ENCODE measurements around the gene SUDS3.

The SUDS3 gene

DNA sequence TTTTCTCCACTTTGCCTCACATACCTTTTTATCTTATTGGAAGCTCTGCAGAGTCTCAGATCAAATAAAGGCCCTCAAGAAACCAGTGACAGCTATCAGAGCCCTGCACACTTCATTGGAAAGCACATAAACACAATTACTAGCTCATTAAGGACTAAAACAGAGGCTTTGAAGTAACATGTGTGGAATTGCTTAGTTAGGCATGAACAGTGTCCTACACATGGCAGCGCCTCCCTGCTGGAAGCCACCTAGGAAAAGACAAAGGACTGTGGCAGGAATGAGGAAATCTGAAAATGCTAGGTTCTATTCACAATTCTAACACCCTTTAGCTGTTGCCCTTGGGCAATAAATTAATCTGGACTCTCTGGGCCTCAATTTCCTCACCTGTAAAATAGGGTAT is 89.4 kb downstream of the SUDS3 start:
- H3K27me3 ChIP-seq (ENCODE audit: insufficient read depth, poor library complexity, severe bottlenecking) = no peaks in the 10 kb centered on the region
- H3K27ac ChIP-seq (replicated peaks) = no peak overlapping the region
- H3K4me3 ChIP-seq (replicated peaks; ENCODE audit: insufficient read depth, low read length) = no peak overlapping the region
- DNase-seq (ENCODE audit: low read depth in 1 of 2, low spot score in 1 of 2) = no peak
- TF ChIP-seq GABPA (IDR thresholded peaks at IDR 0.05; ENCODE audit: low read depth) (no peak), POLR2AphosphoS5 (IDR thresholded peaks at IDR 0.05; ENCODE audit: low read depth) (no peak), SPI1 (IDR thresholded peaks at IDR 0.05; ENCODE audit: borderline replicate concordance, low read depth) (no peak)
- TF ChIP-seq, protein P1, sequence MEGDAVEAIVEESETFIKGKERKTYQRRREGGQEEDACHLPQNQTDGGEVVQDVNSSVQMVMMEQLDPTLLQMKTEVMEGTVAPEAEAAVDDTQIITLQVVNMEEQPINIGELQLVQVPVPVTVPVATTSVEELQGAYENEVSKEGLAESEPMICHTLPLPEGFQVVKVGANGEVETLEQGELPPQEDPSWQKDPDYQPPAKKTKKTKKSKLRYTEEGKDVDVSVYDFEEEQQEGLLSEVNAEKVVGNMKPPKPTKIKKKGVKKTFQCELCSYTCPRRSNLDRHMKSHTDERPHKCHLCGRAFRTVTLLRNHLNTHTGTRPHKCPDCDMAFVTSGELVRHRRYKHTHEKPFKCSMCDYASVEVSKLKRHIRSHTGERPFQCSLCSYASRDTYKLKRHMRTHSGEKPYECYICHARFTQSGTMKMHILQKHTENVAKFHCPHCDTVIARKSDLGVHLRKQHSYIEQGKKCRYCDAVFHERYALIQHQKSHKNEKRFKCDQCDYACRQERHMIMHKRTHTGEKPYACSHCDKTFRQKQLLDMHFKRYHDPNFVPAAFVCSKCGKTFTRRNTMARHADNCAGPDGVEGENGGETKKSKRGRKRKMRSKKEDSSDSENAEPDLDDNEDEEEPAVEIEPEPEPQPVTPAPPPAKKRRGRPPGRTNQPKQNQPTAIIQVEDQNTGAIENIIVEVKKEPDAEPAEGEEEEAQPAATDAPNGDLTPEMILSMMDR (IDR thresholded peaks at IDR 0.05; ENCODE audit: insufficient read depth, low read length) = no peak
- TF ChIP-seq, protein P2, sequence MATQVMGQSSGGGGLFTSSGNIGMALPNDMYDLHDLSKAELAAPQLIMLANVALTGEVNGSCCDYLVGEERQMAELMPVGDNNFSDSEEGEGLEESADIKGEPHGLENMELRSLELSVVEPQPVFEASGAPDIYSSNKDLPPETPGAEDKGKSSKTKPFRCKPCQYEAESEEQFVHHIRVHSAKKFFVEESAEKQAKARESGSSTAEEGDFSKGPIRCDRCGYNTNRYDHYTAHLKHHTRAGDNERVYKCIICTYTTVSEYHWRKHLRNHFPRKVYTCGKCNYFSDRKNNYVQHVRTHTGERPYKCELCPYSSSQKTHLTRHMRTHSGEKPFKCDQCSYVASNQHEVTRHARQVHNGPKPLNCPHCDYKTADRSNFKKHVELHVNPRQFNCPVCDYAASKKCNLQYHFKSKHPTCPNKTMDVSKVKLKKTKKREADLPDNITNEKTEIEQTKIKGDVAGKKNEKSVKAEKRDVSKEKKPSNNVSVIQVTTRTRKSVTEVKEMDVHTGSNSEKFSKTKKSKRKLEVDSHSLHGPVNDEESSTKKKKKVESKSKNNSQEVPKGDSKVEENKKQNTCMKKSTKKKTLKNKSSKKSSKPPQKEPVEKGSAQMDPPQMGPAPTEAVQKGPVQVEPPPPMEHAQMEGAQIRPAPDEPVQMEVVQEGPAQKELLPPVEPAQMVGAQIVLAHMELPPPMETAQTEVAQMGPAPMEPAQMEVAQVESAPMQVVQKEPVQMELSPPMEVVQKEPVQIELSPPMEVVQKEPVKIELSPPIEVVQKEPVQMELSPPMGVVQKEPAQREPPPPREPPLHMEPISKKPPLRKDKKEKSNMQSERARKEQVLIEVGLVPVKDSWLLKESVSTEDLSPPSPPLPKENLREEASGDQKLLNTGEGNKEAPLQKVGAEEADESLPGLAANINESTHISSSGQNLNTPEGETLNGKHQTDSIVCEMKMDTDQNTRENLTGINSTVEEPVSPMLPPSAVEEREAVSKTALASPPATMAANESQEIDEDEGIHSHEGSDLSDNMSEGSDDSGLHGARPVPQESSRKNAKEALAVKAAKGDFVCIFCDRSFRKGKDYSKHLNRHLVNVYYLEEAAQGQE (IDR thresholded peaks at IDR 0.05; ENCODE audit: insufficient replicate concordance, low read depth) = no peak

Measured in HL-60 (cell line).